Raji (cell line): ENCODE measurements around the gene BMPR1A.

ENCODE experiments used
- POLR2A ChIP-seq: IDR thresholded peaks from 2 replicates; pipeline ENCODE4 v1.6.1; 2011; ENCODE audit warnings: low read depth, low read length, control low read depth; ENCODE audit not compliant: insufficient read depth

BMPR1A gene

DNA sequence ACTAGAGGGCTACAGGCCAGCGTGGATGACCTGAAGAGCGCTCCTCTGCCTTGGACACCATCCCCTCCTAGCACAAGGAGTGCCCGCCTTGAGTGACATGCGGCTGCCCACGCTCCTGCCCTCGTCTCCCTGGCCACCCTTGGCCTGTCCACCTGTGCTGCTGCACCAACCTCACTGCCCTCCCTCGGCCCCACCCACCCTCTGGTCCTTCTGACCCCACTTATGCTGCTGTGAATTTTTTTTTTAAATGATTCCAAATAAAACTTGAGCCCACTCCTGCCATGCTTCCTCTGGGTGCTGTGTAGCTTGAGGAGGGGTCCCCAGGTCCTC lies 206.5 kb downstream of the BMPR1A start:
- no peak for TF ChIP-seq POLR2A

DNA sequence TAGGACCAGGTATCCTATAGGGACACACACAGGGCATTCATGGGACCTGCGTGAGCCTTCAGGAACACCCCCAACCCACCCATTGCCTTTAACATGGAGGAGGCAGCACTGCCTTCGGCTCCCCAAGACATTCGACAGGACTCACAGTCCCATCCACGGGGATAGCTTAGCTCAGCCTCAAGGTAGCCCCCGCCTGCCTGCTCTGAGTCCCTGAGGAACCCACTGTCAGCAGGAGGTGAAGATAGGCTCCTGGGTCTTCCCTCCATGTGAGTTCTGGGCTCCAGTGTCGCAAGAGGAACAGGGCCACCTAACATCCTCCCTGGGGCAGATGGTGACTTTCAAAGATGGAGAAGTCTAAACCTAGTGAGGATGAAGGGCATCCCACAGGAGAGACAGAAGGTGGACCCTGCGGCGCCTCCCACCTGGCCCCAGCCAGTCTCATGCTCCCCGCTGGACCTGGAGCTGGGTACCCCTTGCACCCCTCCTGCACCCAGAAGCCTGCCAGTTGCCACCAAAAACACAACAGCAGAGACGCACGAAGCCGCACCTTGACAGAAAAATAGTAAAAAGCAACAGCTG lies 207.0 kb downstream of the BMPR1A start:
- TF ChIP-seq POLR2A, result no peak

- TF ChIP-seq POLR2A, result no peak
These were observed 207.8 kb downstream of the BMPR1A start for GRCh38 chr10:86964061-86964846.

DNA sequence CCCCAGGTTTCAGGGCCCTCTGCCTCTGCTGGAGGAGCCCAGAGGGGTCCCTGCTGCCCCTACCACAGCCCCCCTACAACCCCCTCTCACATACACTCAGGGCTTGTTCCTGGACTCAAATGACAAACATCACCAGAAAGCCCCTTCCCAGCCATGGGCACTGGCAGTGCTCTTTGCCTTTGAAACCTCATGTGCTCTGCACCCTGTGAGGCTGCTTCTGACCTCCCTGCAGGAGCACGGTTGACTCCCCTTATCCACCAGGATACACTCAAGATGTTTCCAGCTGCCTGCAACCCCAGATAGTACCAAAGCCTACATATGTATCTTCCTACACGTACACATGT lies 208.4 kb downstream of the BMPR1A start:
- TF ChIP-seq POLR2A, result no peak

GRCh38 chr10:86965986-86966654 lies 209.7 kb downstream of the BMPR1A start:
- TF ChIP-seq POLR2A, result no peak

GRCh38 chr10:86967481-86967941 lies 211.1 kb downstream of the BMPR1A start:
- no peak for TF ChIP-seq POLR2A

- TF ChIP-seq POLR2A, result no peak
These were observed 212.0 kb downstream of the BMPR1A start, which contains the start of gene ADIRF for GRCh38 chr10:86968271-86968993. TSS of gene ADIRF (plus strand) at chr10:86968482. CDS start at chr10:86968545, 63 bp downstream.

GRCh38 chr10:86968994-86969355 lies 212.6 kb downstream of the BMPR1A start:
- no peak for TF ChIP-seq POLR2A

DNA sequence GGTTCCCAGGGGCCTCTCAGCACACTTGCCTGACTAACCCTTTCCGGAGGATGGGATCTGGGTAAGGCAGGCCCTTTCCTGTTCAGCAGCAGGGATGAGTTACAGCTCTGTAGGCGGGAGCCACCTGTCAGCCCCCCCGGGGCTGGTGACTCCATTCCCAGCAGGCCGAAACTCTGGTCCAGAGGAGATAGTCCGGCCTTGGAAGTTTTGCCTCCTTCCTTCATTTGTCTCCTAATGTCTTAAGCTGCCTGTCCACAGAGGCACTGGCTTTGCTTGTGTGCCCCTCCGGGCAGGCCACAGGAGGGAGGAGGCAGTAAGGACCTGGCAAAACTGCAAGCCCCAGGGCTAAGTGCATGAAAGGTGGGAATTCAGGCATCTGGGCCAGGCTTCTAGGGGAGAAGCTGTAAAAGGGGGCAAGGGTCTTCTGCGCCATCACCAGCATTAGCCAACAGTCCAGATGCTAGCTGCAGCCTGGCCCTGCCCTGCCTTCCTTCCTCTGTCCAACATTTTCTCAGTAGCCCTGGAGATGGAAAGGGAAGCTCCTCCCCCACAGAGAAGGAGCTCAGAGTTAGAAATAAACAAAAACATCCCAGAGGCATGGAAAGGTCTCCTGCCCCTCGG lies 213.1 kb downstream of the BMPR1A start:
- TF ChIP-seq POLR2A, result no peak

DNA sequence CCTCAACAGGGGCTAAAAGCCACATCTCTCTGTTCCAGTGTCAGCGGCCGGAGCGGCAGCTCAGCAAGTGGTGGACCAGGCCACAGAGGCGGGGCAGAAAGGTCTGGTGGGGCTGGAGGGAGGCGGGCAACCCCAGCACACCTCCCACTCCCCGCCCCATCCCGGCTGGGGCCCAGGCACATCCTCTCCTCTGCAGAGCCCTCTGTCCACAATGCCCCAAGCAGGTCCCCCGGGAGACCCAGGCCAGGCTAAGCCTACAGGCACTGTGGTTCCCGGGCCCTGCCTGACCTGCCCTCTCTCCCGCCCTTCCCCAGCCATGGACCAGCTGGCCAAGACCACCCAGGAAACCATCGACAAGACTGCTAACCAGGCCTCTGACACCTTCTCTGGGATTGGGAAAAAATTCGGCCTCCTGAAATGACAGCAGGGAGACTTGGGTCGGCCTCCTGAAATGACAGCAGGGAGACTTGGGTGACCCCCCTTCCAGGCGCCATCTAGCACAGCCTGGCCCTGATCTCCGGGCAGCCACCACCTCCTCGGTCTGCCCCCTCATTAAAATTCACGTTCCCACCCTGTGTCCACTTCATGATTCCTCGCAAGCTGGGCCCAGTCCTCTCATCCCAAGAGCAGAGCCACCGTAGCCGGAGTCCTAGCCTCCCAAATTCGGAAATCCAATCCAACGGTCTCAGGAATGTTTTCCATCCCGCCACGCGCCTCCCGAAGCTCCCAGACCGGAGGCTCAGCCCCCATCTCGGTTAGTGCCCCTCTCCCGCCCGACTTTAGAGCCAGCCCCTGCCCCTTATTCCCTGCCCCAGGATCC lies 214.0 kb downstream of the BMPR1A start:
- no peak for TF ChIP-seq POLR2A

- no peak for TF ChIP-seq POLR2A
These were observed 214.5 kb downstream of the BMPR1A start for GRCh38 chr10:86970982-86971231.

- TF ChIP-seq POLR2A, result no peak
These were observed 215.0 kb downstream of the BMPR1A start for GRCh38 chr10:86971232-86971991.

DNA sequence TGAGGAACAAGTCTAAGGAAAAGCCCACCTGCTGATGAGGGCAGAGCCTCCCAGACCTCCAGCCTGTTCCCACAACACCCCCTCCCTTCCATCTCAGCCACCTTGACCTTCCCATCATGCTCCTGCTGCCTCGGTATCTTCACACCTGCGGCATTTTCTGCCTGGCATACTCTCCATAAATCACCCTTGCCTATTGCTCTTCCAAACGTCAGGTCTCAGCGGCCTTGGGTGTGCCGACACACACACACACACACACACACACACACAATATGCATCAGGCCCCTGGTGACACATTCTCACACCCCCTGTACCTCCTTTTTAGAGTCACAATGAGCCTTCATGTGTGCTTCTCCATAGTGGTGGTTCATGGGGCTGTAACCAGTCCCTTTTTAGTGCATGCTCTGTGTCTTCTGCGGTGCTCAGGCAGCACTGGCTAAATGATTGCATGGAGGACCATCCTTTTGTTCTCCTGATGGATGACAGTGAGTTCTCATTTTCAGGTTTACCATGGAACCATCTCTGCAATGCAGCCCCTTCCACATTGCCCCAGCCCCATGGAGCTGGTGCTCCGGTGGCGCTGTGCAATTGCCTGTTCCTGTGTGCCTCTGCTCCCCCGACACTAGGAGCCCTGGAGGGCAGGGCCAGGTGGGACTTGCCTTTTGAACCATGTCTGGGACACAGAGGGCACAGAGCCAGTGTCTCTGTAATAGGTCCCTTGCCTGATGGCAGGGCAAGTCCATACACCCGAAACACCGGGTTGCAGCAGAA lies 216.4 kb downstream of the BMPR1A start:
- no peak for TF ChIP-seq POLR2A
